GM18907 (cell line): ENCODE data around the gene NIPSNAP3A.

Experiments used
- ATAC-seq: cut with Tn5 transposase; IDR thresholded peaks from one replicate; pipeline ENCODE4 v1.9.1; 2021; ENCODE audit warnings: mild to moderate bottlenecking, moderate library complexity; ENCODE audit not compliant: unreplicated experiment

NIPSNAP3A gene

DNA sequence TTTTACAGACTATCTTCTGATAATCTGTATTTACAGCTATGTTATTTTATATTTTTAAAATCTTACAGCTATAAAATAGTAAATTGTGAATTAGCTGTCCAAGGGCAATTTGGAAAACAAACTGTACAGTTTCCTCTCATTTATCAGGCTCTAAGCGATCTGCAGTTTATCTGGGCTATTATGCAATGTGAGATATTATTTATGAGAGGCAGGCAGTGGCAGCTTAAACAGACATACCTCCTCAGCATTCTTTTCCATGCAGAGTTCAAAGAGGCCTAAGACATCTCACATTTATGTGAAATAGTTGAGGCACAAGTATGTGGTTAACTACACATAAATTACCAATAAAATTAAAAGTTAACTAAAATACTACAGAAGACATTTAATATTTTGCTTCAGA is 26.6 kb downstream of the NIPSNAP3A start:
- ATAC-seq, result no peak

DNA sequence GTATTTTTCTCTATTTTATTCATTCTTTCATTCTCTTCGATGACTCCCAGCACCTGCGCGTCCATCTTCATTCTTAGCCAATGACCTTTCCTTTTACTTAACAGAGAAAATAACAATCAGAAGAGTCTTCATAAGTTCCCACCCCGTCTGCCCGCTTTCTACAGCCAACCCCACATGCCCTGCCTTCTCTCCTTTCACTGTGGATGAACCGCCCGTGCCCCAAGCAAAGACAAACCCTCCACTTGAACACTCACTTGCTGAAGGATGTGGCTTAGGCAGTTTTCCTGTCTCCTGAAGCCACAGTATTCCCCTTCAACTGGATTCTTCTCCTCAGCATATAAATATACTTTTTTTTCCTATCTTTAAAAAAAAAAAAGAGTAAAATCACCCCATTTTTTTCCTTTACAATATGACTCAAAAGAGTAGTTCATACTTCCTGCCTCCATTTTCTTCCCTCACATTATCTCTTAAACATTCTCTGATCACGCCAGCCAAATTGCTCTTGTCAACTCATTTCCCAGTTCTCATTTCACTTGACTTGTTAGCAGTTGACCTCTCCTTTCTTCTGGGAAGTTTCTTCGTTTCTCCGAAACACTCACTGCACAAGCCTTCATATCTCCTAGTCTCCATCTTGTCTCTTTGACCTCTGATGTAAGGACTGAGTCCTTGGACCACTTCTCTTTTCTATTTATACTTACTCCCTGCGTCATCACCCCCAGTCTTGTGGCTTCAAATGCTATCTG is 27.5 kb downstream of the NIPSNAP3A start:
- ATAC-seq, result peak; percentile 90

DNA sequence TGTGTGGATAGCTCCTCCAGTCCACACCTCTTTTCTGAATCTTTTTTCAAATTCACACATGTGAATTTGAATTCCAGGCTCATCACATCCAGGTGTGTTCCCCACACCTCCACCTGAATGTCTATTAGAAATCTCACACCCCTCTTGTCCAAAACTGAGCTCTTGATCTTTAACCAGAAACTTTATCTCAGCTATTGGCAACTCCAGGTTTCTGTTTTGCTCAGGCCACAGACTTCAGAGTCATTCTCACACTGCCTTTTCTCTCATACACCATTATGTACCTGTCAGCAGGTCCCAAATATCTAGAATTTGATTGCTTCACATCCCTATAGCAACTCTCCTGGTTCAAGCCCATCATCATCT is 28.1 kb downstream of the NIPSNAP3A start:
- peak; percentile 74 for ATAC-seq

DNA sequence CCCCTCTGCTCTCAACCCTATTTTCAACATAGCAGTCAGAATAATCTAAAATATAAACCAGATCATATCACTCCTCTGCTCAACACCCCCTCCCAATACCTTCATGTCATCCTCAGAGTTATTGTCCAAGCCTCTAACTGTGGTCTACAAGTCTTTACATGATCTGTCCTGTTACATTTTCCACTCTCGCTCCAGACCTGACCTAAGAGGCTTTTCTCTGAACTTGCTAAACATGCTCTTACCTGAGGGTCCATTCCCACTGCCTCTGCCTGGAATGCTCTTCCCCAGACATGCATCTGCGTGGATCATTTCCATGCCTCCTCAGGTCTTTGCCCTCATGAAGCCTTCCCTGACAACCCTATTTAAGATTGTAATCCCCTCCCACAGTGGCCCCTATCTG is 28.5 kb downstream of the NIPSNAP3A start:
- ATAC-seq, result peak; percentile 4

DNA sequence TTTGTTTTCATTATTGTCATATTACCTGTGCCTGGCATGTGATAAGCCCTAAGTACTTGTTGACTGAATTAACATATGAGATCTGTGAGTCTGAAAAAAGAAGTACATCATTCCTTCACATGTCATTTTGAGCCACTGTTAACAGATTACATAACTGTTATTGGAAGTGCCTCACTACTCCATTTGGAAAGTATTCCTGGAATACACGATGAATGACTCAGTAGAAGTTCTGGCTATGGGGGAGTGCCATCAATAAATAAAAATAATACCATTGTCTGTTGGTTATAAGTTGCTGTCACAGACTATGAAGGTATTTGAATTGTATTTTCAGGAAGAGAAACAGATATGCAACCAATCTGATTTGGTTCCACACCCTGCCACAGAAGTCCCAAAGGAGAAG is 29.3 kb downstream of the NIPSNAP3A start:
- no peak for ATAC-seq

DNA sequence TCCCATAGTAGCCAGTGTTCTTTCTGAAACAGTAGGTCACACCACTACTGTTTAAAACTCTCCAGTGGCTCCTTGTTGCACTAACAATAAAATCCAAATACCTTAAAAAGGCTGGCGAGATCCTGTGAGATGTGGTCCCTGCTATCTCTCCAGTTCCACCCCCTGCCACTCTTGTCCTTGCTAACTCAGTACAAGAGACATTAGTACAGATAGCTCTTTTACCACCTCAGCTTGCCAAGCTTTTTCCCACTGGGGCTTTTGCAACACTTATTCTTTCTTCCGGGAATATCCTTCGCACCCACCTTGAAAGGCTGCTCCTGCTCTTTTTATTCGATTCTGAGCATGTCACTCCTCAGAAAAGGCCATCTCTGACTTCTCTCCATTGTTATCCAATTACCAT is 31.3 kb downstream of the NIPSNAP3A start:
- ATAC-seq, result no peak

DNA sequence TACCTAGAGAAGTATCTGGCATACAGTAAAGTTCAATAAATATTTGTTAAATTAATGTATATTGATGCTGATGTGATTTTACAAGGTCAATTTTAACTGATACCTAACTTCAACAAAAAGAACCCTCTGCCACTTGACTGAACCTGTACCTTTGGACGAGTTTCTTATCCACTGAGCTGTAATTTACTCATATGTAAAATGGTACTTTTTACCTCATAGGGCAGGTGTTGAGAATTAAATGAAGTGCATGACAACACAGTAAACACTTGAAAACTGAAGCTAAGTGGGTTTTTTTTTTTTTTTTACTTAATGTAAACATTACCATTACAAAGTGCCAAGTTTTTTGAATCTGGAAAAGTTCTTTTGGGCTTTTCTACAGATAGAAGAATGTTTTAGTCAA is 31.9 kb downstream of the NIPSNAP3A start:
- no peak for ATAC-seq

DNA sequence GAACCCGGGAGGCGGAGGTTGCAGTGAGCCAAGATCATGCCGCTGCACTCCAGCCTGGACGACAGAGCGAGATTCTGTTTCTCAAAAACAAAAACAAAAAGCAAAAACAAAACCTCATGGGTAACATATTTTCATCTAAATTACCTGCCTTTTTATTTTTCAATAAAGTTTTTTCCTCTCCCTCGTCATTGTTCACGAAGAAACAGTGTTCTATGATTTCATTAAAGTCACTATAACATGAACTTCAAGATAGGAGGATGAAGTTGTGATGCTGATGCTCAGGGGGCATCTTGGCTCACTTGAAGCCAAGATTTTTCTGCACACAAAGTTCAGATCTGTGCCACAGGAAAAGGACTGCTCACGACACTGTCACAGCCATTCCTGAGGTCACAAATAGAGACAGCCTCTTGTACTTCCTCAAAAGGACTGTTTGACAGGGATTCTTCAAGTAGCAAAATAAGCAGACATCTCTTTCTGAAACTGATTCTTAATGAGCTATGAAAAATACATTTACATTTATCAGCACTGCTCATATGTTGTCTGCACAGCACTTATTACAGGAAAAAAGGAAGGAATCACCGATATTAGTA is 32.6 kb downstream of the NIPSNAP3A start:
- ATAC-seq, result no peak

DNA sequence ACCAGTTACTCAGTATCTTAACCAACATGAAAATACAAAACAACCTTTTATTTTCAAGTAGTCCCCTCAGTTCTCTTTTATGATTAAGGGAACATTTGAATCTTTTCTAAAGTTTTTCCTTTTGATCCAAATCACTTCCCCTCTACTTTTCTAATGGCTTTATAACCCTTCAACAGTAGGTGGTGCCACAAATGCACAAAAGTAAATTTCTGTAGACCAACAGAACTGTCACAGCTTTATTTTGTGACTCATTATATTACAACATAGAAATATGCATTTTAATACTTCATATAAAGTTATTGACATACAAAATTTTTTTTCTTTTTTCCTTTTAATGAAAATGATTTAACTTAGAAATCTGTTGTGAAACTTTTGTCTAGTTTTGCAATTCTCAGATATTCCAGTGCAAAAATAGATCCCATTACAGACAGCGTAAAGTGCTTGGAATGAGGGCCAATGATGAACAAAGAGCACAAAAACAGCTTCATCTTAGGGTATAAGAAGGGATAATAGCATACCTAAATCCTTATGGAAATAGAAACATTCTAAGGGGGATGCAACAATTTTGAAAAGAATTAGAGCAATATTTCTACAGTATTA is 33.4 kb downstream of the NIPSNAP3A start:
- ATAC-seq, result peak; percentile 57

DNA sequence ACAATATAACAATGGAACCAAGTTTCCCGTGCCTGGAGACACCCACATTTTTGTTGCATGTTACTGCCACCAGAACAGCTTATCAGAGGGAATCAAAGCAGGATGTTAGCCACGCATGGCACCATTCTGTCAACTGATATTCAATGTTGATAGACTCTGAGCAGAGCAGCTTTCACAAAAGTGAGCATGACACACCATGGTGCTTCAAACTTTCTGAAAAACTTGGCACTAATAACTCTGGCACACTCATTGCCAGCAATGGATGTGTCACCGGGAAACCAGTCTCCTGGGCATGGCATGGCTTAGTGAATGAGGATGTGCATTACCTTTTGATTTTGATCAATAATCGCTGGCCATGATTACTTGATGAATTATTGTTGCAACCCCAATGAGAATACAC is 36.1 kb downstream of the NIPSNAP3A start:
- no peak for ATAC-seq

DNA sequence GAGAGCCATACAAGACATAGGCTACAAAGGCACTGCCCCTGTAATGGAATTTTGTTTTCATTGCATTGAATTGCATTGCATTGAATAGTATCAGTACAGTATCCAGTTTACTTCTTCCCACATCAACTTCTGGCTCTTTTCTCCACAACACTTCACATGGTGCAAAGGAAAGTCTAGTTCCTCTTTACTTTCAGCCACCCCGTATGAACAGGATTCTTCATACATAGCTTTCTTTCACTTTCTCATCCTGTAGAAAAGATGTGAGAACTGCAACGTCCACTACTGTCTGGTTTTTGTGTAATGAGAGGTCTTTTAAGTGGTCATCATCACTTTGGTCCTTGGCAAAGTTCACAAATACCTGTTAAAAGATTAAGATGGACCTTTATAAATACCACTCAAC is 36.6 kb downstream of the NIPSNAP3A start:
- peak; percentile 75 for ATAC-seq

DNA sequence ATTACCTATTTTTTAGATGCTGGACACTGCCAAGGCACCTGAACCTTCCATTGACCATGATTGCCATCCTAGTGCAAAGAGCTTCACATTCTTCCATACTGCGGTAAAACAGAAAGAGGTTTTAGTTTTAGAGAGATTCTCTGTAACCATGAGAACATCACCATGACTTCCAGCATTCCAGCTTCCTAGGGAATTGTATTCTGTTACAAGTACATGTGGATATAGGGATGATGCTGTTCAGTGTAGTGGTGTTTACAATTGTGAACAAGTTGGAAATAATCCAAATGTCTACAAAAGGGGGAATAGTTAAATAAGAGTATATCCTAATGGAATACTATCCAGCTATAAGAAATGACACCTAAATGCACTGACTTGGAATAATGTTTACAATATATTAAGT is 38.8 kb downstream of the NIPSNAP3A start:
- no peak for ATAC-seq

DNA sequence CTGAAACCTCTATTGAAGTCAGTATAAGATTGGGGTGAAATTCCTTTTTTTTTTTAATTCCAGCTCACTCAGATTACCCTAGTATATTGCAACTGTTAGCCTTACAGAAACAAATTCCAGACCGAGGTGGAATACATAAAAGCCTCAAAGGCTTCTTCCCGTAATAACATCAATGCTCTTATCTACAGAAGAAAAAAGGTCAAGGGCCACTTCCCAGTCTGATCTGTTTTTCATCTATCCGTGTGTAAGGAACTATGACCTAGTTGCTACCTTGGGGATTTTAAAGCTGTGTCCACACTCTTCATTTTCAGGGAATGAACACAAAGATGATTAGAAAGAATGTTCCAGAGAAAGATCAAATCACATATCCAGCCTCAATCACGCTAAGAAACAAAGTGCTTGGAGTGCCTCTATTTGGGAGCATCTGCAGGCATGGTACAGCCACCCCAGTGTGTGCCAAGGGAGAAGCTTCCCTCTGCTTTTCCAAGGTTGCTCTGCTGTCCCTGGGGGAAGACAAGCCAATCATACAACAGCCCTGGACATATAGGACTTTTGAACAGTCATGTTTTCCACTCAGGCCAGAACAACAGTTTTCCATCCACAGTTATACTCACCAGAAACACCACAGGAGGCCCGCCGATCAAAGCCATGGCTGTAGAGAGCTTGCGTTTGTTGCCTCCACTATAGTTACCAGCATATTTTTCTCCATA is 40.0 kb downstream of the NIPSNAP3A start:
- ATAC-seq, result no peak

DNA sequence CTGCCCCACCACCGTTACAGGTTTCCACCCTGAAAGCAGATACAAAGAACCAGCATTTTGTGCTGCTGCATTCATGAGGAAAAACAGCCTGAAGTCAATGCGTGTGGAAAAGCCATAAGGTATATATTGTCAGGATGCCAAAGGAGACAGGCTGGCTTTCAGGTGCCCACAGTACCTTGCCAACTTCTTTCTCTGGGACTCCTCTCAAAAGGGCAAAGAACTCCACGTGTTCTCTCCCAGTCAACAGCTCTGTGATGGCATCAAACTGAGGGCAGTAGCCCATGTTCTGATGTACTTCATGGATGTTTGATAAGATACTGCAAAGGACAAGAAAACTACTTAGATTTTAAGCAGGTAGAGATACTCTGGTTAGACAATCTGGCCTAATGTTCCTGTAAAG is 40.8 kb downstream of the NIPSNAP3A start:
- no peak for ATAC-seq

DNA sequence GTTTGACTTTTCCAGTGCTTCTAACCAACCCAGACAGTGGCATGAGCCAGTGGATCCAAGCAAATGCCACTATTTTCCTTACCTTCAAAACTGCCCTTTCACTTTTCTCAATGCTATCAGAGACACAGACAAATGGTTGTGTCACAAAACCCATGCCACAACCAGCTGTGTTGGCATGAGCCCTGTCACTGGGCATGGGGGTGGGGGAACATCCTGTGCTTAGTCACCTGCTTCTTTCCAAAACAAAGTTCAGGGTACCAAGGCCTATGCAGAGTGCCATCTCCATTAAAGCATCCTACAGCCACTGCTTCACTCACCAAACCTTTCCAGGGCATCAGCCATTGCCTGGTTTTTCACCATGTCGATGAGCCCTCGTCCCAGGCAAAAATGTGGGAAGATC is 46.6 kb downstream of the NIPSNAP3A start:
- no peak for ATAC-seq

DNA sequence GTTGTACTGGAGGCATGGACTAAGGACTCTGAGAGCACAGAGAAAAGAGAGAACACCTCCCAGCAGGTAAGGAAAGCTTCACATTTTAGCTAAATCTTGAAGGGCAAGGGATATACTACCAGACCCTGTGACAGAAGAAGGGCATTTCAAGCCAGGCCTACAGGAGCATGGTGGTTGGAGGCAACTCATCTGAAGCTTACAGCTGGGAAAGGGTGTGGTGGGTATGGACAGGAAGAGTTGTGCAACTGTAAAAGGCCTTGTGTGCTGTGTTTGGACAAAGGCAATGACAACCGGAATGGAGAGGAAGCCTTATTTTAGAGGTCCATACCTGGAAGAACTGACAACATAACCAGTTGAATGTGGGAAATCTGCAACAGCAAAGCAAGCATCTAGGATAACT is 47.6 kb downstream of the NIPSNAP3A start:
- no peak for ATAC-seq

DNA sequence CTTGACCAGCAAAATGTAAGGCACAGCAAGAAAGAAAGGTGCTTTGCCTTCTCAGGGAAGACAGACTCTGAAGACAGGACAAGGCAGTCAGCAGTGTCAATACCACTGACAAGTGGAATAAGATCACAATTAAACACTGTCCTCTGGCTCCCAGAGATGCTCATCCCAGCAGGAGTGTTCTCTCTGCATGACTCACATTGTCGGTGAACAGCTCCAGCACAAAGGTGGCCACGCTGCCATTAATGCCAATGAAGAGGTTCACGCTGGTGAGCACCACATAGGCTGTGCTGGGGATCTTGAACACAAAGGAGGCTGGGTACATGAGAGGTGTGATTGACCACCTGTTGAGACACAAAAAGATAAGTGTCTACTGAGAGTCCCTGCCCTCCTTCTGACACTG is 48.4 kb downstream of the NIPSNAP3A start:
- ATAC-seq, result no peak

DNA sequence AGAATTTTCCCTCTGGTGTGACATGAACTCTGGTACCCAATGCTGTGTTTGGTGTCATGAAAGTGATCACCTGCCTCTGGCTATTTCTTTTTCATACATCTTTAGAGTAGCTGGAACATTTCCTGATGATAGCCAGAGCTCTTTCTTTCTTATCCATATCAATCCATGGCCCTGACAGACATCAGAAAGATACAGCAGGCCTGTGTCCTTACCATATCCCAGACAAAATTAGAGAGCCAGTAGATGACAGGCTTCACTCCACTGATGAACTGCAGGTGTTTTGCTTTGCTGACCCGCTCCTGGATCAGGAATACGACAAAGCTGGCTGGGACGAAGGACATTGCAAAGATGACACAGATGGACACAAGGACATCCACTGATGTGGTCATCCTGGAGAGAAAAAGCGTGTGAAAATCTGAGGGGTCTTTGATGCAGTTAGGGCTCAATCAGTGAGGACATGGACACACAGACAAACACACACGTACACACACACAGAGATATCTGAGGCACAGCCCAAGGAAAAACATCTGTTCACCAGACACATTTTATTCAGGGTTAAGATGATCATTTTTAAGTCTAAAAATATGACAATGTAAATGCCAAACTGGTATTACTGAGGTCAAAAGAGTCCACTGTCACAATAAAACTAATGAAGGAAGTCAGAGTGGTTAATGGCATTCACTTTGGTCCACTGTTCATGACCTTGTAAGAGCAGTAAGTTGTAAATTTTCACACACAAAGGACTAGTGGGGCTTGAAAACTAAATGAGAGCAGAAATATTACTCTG is 50.9 kb downstream of the NIPSNAP3A start:
- no peak for ATAC-seq

DNA sequence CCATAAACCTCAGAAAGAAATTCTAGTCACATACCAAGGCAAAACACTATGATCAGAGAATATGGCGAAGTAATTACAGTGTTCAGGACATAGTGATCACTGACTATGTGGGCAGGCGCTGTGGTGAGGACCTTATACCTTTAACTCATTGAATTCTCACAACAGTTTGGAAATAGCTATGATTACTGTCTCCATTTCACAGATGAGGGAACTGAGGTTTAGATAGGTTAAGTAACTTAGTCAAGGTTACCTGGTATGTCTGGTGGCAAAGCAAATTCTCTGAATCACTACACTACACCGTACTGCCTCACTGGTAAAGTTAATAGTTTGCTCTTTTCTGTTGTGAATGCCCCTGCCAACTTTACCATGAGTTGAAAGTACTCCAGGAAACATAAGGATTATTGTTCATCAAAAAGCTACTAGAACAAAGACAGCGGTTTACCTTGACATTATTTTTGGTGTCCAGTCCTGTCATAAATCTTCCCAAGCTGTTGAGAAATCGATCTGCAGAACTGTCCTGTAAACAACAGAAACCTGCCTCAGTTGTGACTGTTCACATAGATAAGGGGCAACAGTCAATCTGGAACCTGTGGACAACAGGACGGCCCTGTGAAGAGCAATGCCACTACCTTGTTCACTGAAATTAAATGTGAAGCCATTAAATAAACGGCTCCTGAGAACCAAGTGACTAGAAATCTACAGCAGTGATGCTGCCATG is 52.7 kb downstream of the NIPSNAP3A start:
- no peak for ATAC-seq

DNA sequence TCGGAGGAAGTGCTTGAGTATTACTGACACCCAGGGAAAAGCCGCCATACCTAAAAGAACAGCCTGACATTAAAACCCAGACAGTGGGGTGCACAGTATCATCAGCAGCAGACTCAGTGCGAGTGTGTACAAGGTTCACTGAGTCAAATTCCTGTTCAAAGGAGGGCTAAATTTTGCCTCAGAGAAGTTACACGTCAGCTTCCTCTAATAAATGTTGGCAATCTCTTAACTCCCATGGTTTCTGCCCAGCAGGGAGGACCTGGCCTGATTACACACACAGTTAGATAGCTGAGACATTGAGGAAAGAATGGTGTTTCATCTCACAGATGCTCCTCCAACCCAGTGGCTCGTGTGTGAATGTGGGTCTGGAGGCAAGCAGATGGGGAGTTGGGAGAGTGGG is 54.6 kb downstream of the NIPSNAP3A start:
- no peak for ATAC-seq

DNA sequence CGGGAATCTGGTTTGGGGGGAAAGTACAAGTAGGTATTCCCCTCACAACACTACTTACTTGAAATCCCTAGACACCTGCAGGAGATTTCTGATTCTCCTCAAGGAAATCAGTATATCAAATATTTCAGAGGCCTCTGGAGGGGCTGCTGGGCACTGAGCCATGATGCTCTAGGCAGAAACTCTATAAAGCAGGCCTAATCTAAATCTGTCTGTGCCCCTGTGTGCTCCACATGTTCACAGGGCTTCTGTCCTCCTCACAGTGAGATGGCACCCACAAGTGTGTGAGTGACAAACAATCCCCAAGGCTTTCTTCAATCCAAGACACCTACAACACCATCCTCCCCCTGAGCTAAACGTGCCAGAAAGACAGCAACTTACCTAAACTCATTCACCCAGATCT is 55.4 kb downstream of the NIPSNAP3A start:
- no peak for ATAC-seq
